Body of pancreas (tissue), 4 donors: Measurements from ENCODE around the gene ABCC1.

Experiments used
- POLR2A ChIP-seq, 3 donors: fragments of 450-650 bp; IDR thresholded peaks; one replicate each; pipeline ENCODE4 v1.6.1; 2016; ENCODE audit warnings: antibody characterized with exemption in 3 of 3, mild to moderate bottlenecking in 2 of 3
- TF ChIP-seq, protein P1 (sequence below), 7 experiments: fragments of 450-650 bp in 4 of 7; fragments of 200-600 bp in 3 of 7; sonication (generic) in 3 of 7; IDR thresholded peaks; one replicate each; pipeline ENCODE4 v1.5.1; 2016 to 2019; ENCODE audit warnings: antibody characterized with exemption in 7 of 7

DNA sequence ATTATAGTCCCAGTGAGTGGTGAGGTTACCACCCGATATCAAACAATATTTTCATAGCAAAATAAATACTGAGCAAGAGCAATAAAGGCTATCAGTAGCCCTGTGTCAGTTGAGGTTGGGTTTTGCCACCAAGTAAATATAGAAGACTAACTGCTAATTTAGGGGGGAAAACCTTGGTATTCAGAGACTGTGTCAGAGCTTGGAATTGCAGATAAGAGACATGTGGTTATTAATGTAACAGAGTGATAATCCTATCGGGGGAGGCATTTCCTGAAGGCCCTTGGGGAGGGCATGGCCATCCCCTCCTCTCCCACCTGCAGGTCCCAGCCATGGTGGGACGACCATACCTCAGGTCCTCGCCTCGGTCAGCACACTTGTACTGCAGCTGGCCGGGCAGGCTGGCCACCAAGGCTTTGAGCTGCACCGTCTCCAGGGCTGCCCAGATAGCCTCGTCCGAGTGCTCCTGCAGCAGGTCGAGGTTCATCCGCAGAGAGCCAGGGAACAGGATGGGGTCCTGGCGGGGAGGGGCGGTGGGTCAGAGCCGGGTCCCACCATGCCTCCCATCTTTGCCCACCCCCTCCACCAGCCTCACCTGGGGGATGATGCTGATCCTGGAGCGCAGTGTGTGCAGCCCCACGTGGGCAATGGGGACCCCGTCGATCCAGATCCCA lies 205.0 kb downstream of the ABCC1 start:
- TF ChIP-seq, protein P1, sequence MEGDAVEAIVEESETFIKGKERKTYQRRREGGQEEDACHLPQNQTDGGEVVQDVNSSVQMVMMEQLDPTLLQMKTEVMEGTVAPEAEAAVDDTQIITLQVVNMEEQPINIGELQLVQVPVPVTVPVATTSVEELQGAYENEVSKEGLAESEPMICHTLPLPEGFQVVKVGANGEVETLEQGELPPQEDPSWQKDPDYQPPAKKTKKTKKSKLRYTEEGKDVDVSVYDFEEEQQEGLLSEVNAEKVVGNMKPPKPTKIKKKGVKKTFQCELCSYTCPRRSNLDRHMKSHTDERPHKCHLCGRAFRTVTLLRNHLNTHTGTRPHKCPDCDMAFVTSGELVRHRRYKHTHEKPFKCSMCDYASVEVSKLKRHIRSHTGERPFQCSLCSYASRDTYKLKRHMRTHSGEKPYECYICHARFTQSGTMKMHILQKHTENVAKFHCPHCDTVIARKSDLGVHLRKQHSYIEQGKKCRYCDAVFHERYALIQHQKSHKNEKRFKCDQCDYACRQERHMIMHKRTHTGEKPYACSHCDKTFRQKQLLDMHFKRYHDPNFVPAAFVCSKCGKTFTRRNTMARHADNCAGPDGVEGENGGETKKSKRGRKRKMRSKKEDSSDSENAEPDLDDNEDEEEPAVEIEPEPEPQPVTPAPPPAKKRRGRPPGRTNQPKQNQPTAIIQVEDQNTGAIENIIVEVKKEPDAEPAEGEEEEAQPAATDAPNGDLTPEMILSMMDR (IDR thresholded peaks at IDR 0.05) = no peak
- no peak for TF ChIP-seq POLR2A (IDR thresholded peaks at IDR 0.05)
